ENCODE measurements around the gene HCN2. TPM values are rescaled to one million over a fixed set of nuclear protein-coding genes. Genes with fewer than 3 reads are reported as not detected.

HCN2 gene
- total RNA-seq, 1 donor from 2014 or later = 5.5 TPM

- Histone ChIP-seq H3K4me2 (ENCODE audit: low read length) (no peak overlapping the region), H4K20me1 (ENCODE audit: insufficient read depth, low read length) (peaks cover 3% of the 10 kb centered on the region), H3K27me3 (ENCODE audit: insufficient read depth, low read length) (no peaks in the 10 kb centered on the region), H3K27ac (ENCODE audit: low read depth, low read length) (no peak overlapping the region), H2AFZ (ENCODE audit: low read depth, low read length) (no peak overlapping the region), H3K4me3 (ENCODE audit: insufficient read depth, low read depth, low read length) (no peak overlapping the region), H3K9me3 (ENCODE audit: insufficient read depth, low read depth, low read length) (no peaks in the 10 kb centered on the region), H3K79me2 (ENCODE audit: insufficient read depth, low read length) (no peaks in the 10 kb centered on the region), H3K9ac (ENCODE audit: low read length) (no peak overlapping the region), H3K4me1 (ENCODE audit: insufficient read depth, low read length) (peaks cover 8% of the 10 kb centered on the region), H3K36me3 (ENCODE audit: insufficient read depth, low read length) (no peaks in the 10 kb centered on the region)
- Mint-ChIP-seq H3K36me3 (ENCODE audit: low read depth, unreplicated experiment) (peaks cover 2% of the 10 kb centered on the region), H3K27me3 (ENCODE audit: low read depth, unreplicated experiment) (peaks cover 3% of the 10 kb centered on the region), H3K4me3 (ENCODE audit: unreplicated experiment) (no peak overlapping the region), H3K4me1 (ENCODE audit: low read depth, unreplicated experiment) (peaks cover 2% of the 10 kb centered on the region), H3K9me3 (ENCODE audit: unreplicated experiment) (no peaks in the 10 kb centered on the region), H3K27ac (ENCODE audit: unreplicated experiment) (no peak overlapping the region)
- DNase-seq (ENCODE audit: low read depth) (no peak), FAIRE-seq (no peak)
- TF ChIP-seq CTCF (IDR thresholded peaks at IDR 0.05; ENCODE audit: insufficient read depth, low read depth, low read length) = no peak
- no peak for TF ChIP-seq EZH2 (IDR thresholded peaks at IDR 0.05; ENCODE audit: insufficient read depth, low read length)
Observed at GRCh38 chr19:642767-643727, 53.4 kb downstream of the HCN2 start.

- no peaks in the 10 kb centered on the region for H3K9me3 ChIP-seq (ENCODE audit: insufficient read depth, low read depth, low read length)
- H3K4me3 Mint-ChIP-seq (ENCODE audit: unreplicated experiment) = no peak overlapping the region
- no peaks in the 10 kb centered on the region for H3K27me3 ChIP-seq (ENCODE audit: insufficient read depth, low read length)
- H2AFZ ChIP-seq (ENCODE audit: low read depth, low read length) = no peak overlapping the region
- peaks cover 3% of the 10 kb centered on the region for H4K20me1 ChIP-seq (ENCODE audit: insufficient read depth, low read length)
- no peak for TF ChIP-seq EZH2 (IDR thresholded peaks at IDR 0.05; ENCODE audit: insufficient read depth, low read length)
- no peak for TF ChIP-seq CTCF (IDR thresholded peaks at IDR 0.05; ENCODE audit: insufficient read depth, low read depth, low read length)
- H3K4me2 ChIP-seq (ENCODE audit: low read length) = no peak overlapping the region
- no peak for DNase-seq (ENCODE audit: low read depth)
- H3K4me1 ChIP-seq (ENCODE audit: insufficient read depth, low read length) = peaks cover 7% of the 10 kb centered on the region
- no peak for FAIRE-seq
- no peak overlapping the region for H3K4me3 ChIP-seq (ENCODE audit: insufficient read depth, low read depth, low read length)
- no peak overlapping the region for H3K27ac Mint-ChIP-seq (ENCODE audit: unreplicated experiment)
- H3K27ac ChIP-seq (ENCODE audit: low read depth, low read length) = no peak overlapping the region
- H3K79me2 ChIP-seq (ENCODE audit: insufficient read depth, low read length) = no peaks in the 10 kb centered on the region
- no peaks in the 10 kb centered on the region for H3K36me3 ChIP-seq (ENCODE audit: insufficient read depth, low read length)
- peaks cover 2% of the 10 kb centered on the region for H3K36me3 Mint-ChIP-seq (ENCODE audit: low read depth, unreplicated experiment)
- peaks cover 3% of the 10 kb centered on the region for H3K27me3 Mint-ChIP-seq (ENCODE audit: low read depth, unreplicated experiment)
- peaks cover 2% of the 10 kb centered on the region for H3K4me1 Mint-ChIP-seq (ENCODE audit: low read depth, unreplicated experiment)
- no peak overlapping the region for H3K9ac ChIP-seq (ENCODE audit: low read length)
- H3K9me3 Mint-ChIP-seq (ENCODE audit: unreplicated experiment) = no peaks in the 10 kb centered on the region
Observed at GRCh38 chr19:643736-644135, 54.1 kb downstream of the HCN2 start.

GRCh38 chr19:644363-644762, 54.7 kb downstream of the HCN2 start:
- no peak for DNase-seq (ENCODE audit: low read depth)
- H3K9me3 Mint-ChIP-seq (ENCODE audit: unreplicated experiment) = no peaks in the 10 kb centered on the region
- no peak for FAIRE-seq
- Histone ChIP-seq H3K27ac (ENCODE audit: low read depth, low read length) (no peak overlapping the region), H3K9ac (ENCODE audit: low read length) (no peak overlapping the region), H4K20me1 (ENCODE audit: insufficient read depth, low read length) (peaks cover 3% of the 10 kb centered on the region), H3K36me3 (ENCODE audit: insufficient read depth, low read length) (no peaks in the 10 kb centered on the region), H3K4me1 (ENCODE audit: insufficient read depth, low read length) (peaks cover 1% of the 10 kb centered on the region), H3K27me3 (ENCODE audit: insufficient read depth, low read length) (no peaks in the 10 kb centered on the region), H3K9me3 (ENCODE audit: insufficient read depth, low read depth, low read length) (no peaks in the 10 kb centered on the region), H3K4me3 (ENCODE audit: insufficient read depth, low read depth, low read length) (no peak overlapping the region), H3K4me2 (ENCODE audit: low read length) (no peak overlapping the region), H3K79me2 (ENCODE audit: insufficient read depth, low read length) (no peaks in the 10 kb centered on the region), H2AFZ (ENCODE audit: low read depth, low read length) (no peak overlapping the region)
- H3K27ac Mint-ChIP-seq (ENCODE audit: unreplicated experiment) = no peak overlapping the region
- H3K27me3 Mint-ChIP-seq (ENCODE audit: low read depth, unreplicated experiment) = peaks cover under 1% of the 10 kb centered on the region
- no peak overlapping the region for H3K4me3 Mint-ChIP-seq (ENCODE audit: unreplicated experiment)
- peaks cover under 1% of the 10 kb centered on the region for H3K4me1 Mint-ChIP-seq (ENCODE audit: low read depth, unreplicated experiment)
- peaks cover 2% of the 10 kb centered on the region for H3K36me3 Mint-ChIP-seq (ENCODE audit: low read depth, unreplicated experiment)
- no peak for TF ChIP-seq EZH2 (IDR thresholded peaks at IDR 0.05; ENCODE audit: insufficient read depth, low read length)
